SK-N-SH (cell line): ENCODE results near the gene GPATCH1. TPM values are rescaled to one million over a fixed set of nuclear protein-coding genes. Genes with fewer than 3 reads are reported as not detected.

Source experiments
- CTCF ChIA-PET: fragments of 300-600, 350-600 bp; formaldehyde crosslinking; extraction: SDS; loops from one replicate; lab custom pipeline; 2021; lab: Yijun Ruan, JAX
- POLR2A ChIA-PET: fragments of 350-600 bp; sonication (Branson Sonifier 250); formaldehyde crosslinking; extraction: SDS; loops from one replicate; lab custom pipeline; 2020; ENCODE audit warnings: antibody characterized with exemption, inconsistent platforms; lab: Yijun Ruan, JAX
- DNase-seq: peaks from one replicate; pipeline ENCODE4 v3.0.0; 2012
- H2AFZ ChIP-seq: fragments of 200-600 bp; sonication (generic); 2 replicates; pipeline ENCODE4 v1.8.1; 2016; ENCODE audit warnings: antibody characterized with exemption, mild to moderate bottlenecking, low read depth
- H3F3A ChIP-seq: fragments of 200-600 bp; sonication (generic); replicated peaks from 2 replicates; pipeline ENCODE3; 2016; ENCODE audit warnings: antibody characterized with exemption, mild to moderate bottlenecking; ENCODE audit not compliant: insufficient read depth
- H3K27ac ChIP-seq, 2 experiments: fragments of 200-500 bp in 1 of 2; fragments of 200-600 bp in 1 of 2; sonication (Bioruptor generic) in 1 of 2; sonication (generic), shearing (Covaris generic) in 1 of 2; 2 replicates each; pipeline versions ENCODE4 v1.5.1 to v1.6.1; 2014 to 2016; ENCODE audit warnings: low read depth in 2 of 2, inconsistent platforms in 1 of 2, low read length in 1 of 2, mild to moderate bottlenecking in 1 of 2, mixed read lengths in 1 of 2
- H3K27me3 ChIP-seq: fragments of 200-600 bp; sonication (generic), shearing (Covaris generic); 2 replicates; pipeline ENCODE4 v1.6.1; 2016; ENCODE audit warnings: mixed run types; ENCODE audit not compliant: insufficient read depth
- H3K36me3 ChIP-seq, 2 experiments: fragments of 200-500 bp in 1 of 2; fragments of 200-600 bp in 1 of 2; sonication (Bioruptor generic) in 1 of 2; sonication (generic) in 1 of 2; replicated peaks in 1 of 2; 2 replicates each; pipeline versions ENCODE3 to v1.5.1; 2014 to 2016; ENCODE audit warnings: low read length in 1 of 2, mild to moderate bottlenecking in 1 of 2; ENCODE audit not compliant: insufficient read depth in 2 of 2, control insufficient read depth in 1 of 2
- H3K4me1 ChIP-seq, 2 experiments: fragments of 200-500 bp in 1 of 2; fragments of 200-600 bp in 1 of 2; sonication (Bioruptor generic) in 1 of 2; sonication (generic), shearing (Covaris generic) in 1 of 2; 2 replicates each; pipeline versions ENCODE4 v1.5.1 to v1.6.1; 2014 to 2016; ENCODE audit warnings: low read depth in 1 of 2, low read length in 1 of 2, mixed run types in 1 of 2; ENCODE audit not compliant: insufficient read depth in 2 of 2, control insufficient read depth in 1 of 2
- H3K4me2 ChIP-seq: fragments of 200-600 bp; sonication (generic), shearing (Covaris generic); 2 replicates; pipeline ENCODE4 v1.6.1; 2017; ENCODE audit warnings: mixed run types
- H3K4me3 ChIP-seq, 2 experiments: fragments of 200-500 bp in 1 of 2; fragments of 200-600 bp in 1 of 2; sonication (Bioruptor generic) in 1 of 2; sonication (generic), shearing (Covaris generic) in 1 of 2; 2 replicates each; pipeline versions ENCODE4 v1.5.1 to v1.8.1; 2014 to 2016; ENCODE audit warnings: low read depth in 2 of 2, inconsistent platforms in 1 of 2, low read length in 1 of 2, mild to moderate bottlenecking in 1 of 2, mixed read lengths in 1 of 2, moderate library complexity in 1 of 2
- H3K79me2 ChIP-seq: fragments of 200-600 bp; sonication (generic); 2 replicates; pipeline ENCODE4 v1.8.1; 2017; ENCODE audit warnings: mild to moderate bottlenecking; ENCODE audit not compliant: insufficient read depth
- H3K9ac ChIP-seq: fragments of 200-600 bp; sonication (generic); 2 replicates; pipeline ENCODE4 v1.6.1; 2017; ENCODE audit warnings: mixed run types
- H3K9me2 ChIP-seq: fragments of 200-600 bp; sonication (generic); 2 replicates; pipeline ENCODE4 v1.6.1; 2017; ENCODE audit warnings: mixed run types
- H3K9me3 ChIP-seq: fragments of 200-600 bp; sonication (generic); 2 replicates; pipeline ENCODE4 v1.6.1; 2017; ENCODE audit warnings: mixed run types, mild to moderate bottlenecking, moderate library complexity
- H4K20me1 ChIP-seq: fragments of 200-600 bp; sonication (generic); 2 replicates; pipeline ENCODE4 v1.6.1; 2017; ENCODE audit warnings: mild to moderate bottlenecking, mixed run types; ENCODE audit not compliant: insufficient read depth
- CHD2 ChIP-seq: fragments of 150-350 bp; IDR thresholded peaks from 2 replicates; pipeline ENCODE4 v1.6.1; 2018; ENCODE audit warnings: low read length; ENCODE audit not compliant: partially characterized antibody
- ELF1 ChIP-seq: IDR thresholded peaks from 2 replicates; pipeline ENCODE4 v1.4.0; 2012
- FOSL2 ChIP-seq: IDR thresholded peaks from 2 replicates; pipeline ENCODE4 v1.4.0; 2012; ENCODE audit warnings: low read depth, mild to moderate bottlenecking, moderate library complexity, borderline replicate concordance
- FOXJ3 ChIP-seq: sonication (generic); formaldehyde crosslinking; IDR thresholded peaks from 2 replicates; pipeline ENCODE4 v1.5.1; 2020; ENCODE audit warnings: mild to moderate bottlenecking, missing genetic modification reagents
- GATA2 ChIP-seq: sonication (generic); formaldehyde crosslinking; IDR thresholded peaks from 2 replicates; pipeline ENCODE4 v1.5.0; 2020; ENCODE audit warnings: mild to moderate bottlenecking, missing genetic modification reagents
- MEF2A ChIP-seq: IDR thresholded peaks from 2 replicates; pipeline ENCODE4 v1.4.0; 2012; ENCODE audit warnings: low read depth, borderline replicate concordance
- MXI1 ChIP-seq: IDR thresholded peaks from 2 replicates; pipeline ENCODE4 v1.6.1; 2012; ENCODE audit warnings: mild to moderate bottlenecking, low read depth, low read length, improper control_type of control experiment
- NFIC ChIP-seq: IDR thresholded peaks from 2 replicates; pipeline ENCODE4 v1.4.0; 2012; ENCODE audit warnings: borderline replicate concordance
- NRF1 ChIP-seq: IDR thresholded peaks from 2 replicates; pipeline ENCODE4 v1.6.1; 2012; ENCODE audit warnings: low read depth, mild to moderate bottlenecking, low read length
- PBX3 ChIP-seq: IDR thresholded peaks from 2 replicates; pipeline ENCODE4; 2012
- POLR2AphosphoS5 ChIP-seq: IDR thresholded peaks from 2 replicates; pipeline ENCODE4 v1.6.1; 2012; ENCODE audit warnings: low read depth, low read length
- RCOR1 ChIP-seq: fragments of 150-350 bp; IDR thresholded peaks from 2 replicates; pipeline ENCODE4 v1.6.1; 2017; ENCODE audit warnings: antibody characterized with exemption, low read length
- RXRA ChIP-seq: IDR thresholded peaks from 2 replicates; pipeline ENCODE4 v1.4.0; 2012; ENCODE audit warnings: low read depth, mild to moderate bottlenecking, borderline replicate concordance
- SMC3 ChIP-seq: IDR thresholded peaks from 2 replicates; pipeline ENCODE4 v1.6.1; 2012; ENCODE audit warnings: low read depth, low read length, improper control_type of control experiment
- TAF1 ChIP-seq: IDR thresholded peaks from 2 replicates; pipeline ENCODE4 v1.6.1; 2012; ENCODE audit warnings: low read depth, mild to moderate bottlenecking, low read length, moderate library complexity, borderline replicate concordance
- TCF12 ChIP-seq: IDR thresholded peaks from 2 replicates; pipeline ENCODE4 v1.4.0; 2012
- TEAD4 ChIP-seq: IDR thresholded peaks from 2 replicates; pipeline ENCODE4 v1.4.0; 2012; ENCODE audit warnings: mild to moderate bottlenecking, borderline replicate concordance; ENCODE audit not compliant: insufficient read depth
- YY1 ChIP-seq: IDR thresholded peaks from 2 replicates; pipeline ENCODE4 v1.4.0; 2012; ENCODE audit warnings: low read depth, mild to moderate bottlenecking
- WGBS: methylation state at CpG from one replicate; pipeline ENCODE4 v1.1.6; 2017; ENCODE audit warnings: low lambda C conversion rate; 5-methylcytosine and 5-hydroxymethylcytosine counted together
- polyA plus RNA-seq, 3 experiments: library from polyadenylated mRNA; depleted of rRNA; stranded (reverse); fragments of >200 nt; gene quantifications; 2 replicates each; pipeline ENCODE4 v1.2.3, GENCODE V29; 2012
- TF ChIP-seq, protein P1 (sequence below): IDR thresholded peaks from 2 replicates; pipeline ENCODE4 v1.6.1; 2012; ENCODE audit warnings: mild to moderate bottlenecking, low read depth, low read length, moderate library complexity
- TF ChIP-seq, protein P2 (sequence below): fragments of 150-350 bp; IDR thresholded peaks from 2 replicates; pipeline ENCODE4 v1.6.1; 2017; ENCODE audit warnings: antibody characterized with exemption, low read length, low read depth, borderline replicate concordance
- TF ChIP-seq, protein P3 (sequence below): IDR thresholded peaks from 2 replicates; pipeline ENCODE4 v1.4.0; 2012; ENCODE audit warnings: low read depth

Gene GPATCH1
- polyA plus RNA-seq, 1 of the 3 experiments (the other 2 are of a cell fraction): 5.9 TPM

- H2AFZ ChIP-seq: no peak overlapping the region
- TF ChIP-seq RCOR1 (no peak), FOXJ3 (CRISPR knock-in tag) (no peak), YY1 (no peak), MXI1 (no peak), TEAD4 (no peak), GATA2 (CRISPR knock-in tag) (no peak), PBX3 (no peak), TCF12 (no peak), TAF1 (no peak), MEF2A (no peak), SMC3 (no peak), CHD2 (no peak), RXRA (no peak), FOSL2 (no peak)
- TF ChIP-seq, all 33 proteins: peak for 0
- H3K27ac ChIP-seq: no peak overlapping the region
- no peak overlapping the region for H3K9ac ChIP-seq
- no peaks in the 10 kb centered on the region for H3F3A ChIP-seq
- POLR2A ChIA-PET: no interaction called here
- no peaks in the 10 kb centered on the region for H3K27me3 ChIP-seq
- no peak overlapping the region for H3K4me2 ChIP-seq
- 62% methylated on average over 14 of the region's 14 CpGs for WGBS
- no peaks in the 10 kb centered on the region for H3K9me2 ChIP-seq
- no peaks in the 10 kb centered on the region for H4K20me1 ChIP-seq
- H3K4me3 ChIP-seq: no peak overlapping the region
- CTCF ChIA-PET: interaction anchor here (1.3 to 2.5 kb wide), 2 partner anchors 26 to 33 kb away, joined by 3 to 18 read pairs; no protein-coding TSS in a partner anchor
- no peaks in the 10 kb centered on the region for H3K79me2 ChIP-seq
- H3K36me3 ChIP-seq: no peaks in the 10 kb centered on the region
- DNase-seq: no peak
- H3K9me3 ChIP-seq: no peaks in the 10 kb centered on the region
- H3K4me1 ChIP-seq: no peaks in the 10 kb centered on the region
Observed at GRCh38 chr19:33150852-33151518, 70.0 kb downstream of the GPATCH1 start.

- no peaks in the 10 kb centered on the region for H3K9me2 ChIP-seq
- CTCF ChIA-PET: interaction anchor here (1.2 to 2.5 kb wide), 4 partner anchors 8 to 32 kb away, joined by 3 to 18 read pairs (median 5); no protein-coding TSS in a partner anchor
- no peaks in the 10 kb centered on the region for H3K4me1 ChIP-seq
- POLR2A ChIA-PET: no interaction called here
- no peak overlapping the region for H3K27ac ChIP-seq
- DNase-seq: no peak
- no peak overlapping the region for H3K4me2 ChIP-seq
- H3K27me3 ChIP-seq: no peaks in the 10 kb centered on the region
- H3K79me2 ChIP-seq: no peaks in the 10 kb centered on the region
- no peaks in the 10 kb centered on the region for H3K36me3 ChIP-seq
- 71% methylated on average over 2 of the region's 2 CpGs for WGBS
- H2AFZ ChIP-seq: no peak overlapping the region
- H4K20me1 ChIP-seq: no peaks in the 10 kb centered on the region
- no peaks in the 10 kb centered on the region for H3K9me3 ChIP-seq
- H3K4me3 ChIP-seq: no peak overlapping the region
- H3K9ac ChIP-seq: no peak overlapping the region
- no peaks in the 10 kb centered on the region for H3F3A ChIP-seq
- no peak for TF ChIP-seq NFIC
- no peak for TF ChIP-seq MXI1
- no peak for TF ChIP-seq RXRA
- TF ChIP-seq NRF1: no peak
- no peak for TF ChIP-seq MEF2A
- TF ChIP-seq TEAD4: no peak
- TF ChIP-seq, protein P1, sequence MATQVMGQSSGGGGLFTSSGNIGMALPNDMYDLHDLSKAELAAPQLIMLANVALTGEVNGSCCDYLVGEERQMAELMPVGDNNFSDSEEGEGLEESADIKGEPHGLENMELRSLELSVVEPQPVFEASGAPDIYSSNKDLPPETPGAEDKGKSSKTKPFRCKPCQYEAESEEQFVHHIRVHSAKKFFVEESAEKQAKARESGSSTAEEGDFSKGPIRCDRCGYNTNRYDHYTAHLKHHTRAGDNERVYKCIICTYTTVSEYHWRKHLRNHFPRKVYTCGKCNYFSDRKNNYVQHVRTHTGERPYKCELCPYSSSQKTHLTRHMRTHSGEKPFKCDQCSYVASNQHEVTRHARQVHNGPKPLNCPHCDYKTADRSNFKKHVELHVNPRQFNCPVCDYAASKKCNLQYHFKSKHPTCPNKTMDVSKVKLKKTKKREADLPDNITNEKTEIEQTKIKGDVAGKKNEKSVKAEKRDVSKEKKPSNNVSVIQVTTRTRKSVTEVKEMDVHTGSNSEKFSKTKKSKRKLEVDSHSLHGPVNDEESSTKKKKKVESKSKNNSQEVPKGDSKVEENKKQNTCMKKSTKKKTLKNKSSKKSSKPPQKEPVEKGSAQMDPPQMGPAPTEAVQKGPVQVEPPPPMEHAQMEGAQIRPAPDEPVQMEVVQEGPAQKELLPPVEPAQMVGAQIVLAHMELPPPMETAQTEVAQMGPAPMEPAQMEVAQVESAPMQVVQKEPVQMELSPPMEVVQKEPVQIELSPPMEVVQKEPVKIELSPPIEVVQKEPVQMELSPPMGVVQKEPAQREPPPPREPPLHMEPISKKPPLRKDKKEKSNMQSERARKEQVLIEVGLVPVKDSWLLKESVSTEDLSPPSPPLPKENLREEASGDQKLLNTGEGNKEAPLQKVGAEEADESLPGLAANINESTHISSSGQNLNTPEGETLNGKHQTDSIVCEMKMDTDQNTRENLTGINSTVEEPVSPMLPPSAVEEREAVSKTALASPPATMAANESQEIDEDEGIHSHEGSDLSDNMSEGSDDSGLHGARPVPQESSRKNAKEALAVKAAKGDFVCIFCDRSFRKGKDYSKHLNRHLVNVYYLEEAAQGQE: no peak
- TF ChIP-seq ELF1: no peak
- TF ChIP-seq TAF1: no peak
- TF ChIP-seq POLR2AphosphoS5: no peak
- TF ChIP-seq PBX3: no peak
- TF ChIP-seq, protein P2, sequence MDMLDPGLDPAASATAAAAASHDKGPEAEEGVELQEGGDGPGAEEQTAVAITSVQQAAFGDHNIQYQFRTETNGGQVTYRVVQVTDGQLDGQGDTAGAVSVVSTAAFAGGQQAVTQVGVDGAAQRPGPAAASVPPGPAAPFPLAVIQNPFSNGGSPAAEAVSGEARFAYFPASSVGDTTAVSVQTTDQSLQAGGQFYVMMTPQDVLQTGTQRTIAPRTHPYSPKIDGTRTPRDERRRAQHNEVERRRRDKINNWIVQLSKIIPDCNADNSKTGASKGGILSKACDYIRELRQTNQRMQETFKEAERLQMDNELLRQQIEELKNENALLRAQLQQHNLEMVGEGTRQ: no peak
- TF ChIP-seq, protein P3, sequence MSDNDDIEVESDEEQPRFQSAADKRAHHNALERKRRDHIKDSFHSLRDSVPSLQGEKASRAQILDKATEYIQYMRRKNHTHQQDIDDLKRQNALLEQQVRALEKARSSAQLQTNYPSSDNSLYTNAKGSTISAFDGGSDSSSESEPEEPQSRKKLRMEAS: no peak
Observed at GRCh38 chr19:33152176-33152575, 71.2 kb downstream of the GPATCH1 start.
